ENCODE results near the gene GALNS.

The GALNS gene

GRCh38 chr16:88815227-88815626 is 41.5 kb downstream of the GALNS start:
- H3K9me3 ChIP-seq: peaks cover 4% of the 10 kb centered on the region; the same call in 1 of the 2 replicates
- peaks cover 22% of the 10 kb centered on the region for H4K20me1 ChIP-seq
- H3K27me3 ChIP-seq: no peaks in the 10 kb centered on the region
- peaks cover 30% of the 10 kb centered on the region for H3K4me1 ChIP-seq
- peaks cover 19% of the 10 kb centered on the region for H3K36me3 ChIP-seq
- H3K4me3 ChIP-seq: no peak overlapping the region
- H3K4me2 ChIP-seq: no peak overlapping the region
- no peak overlapping the region for H3K27ac ChIP-seq
- no peak overlapping the region for H3K9ac ChIP-seq
- no peak for TF ChIP-seq Cebpa-rat (IDR thresholded peaks at IDR 0.05)

GRCh38 chr16:88814144-88814502 is 42.6 kb downstream of the GALNS start:
- Histone ChIP-seq H4K20me1 (peaks cover 33% of the 10 kb centered on the region), H3K27me3 (no peaks in the 10 kb centered on the region), H3K36me3 (peaks cover 27% of the 10 kb centered on the region), H3K9me3 (peaks cover 4% of the 10 kb centered on the region; the same call in 1 of the 2 replicates), H3K27ac (no peak overlapping the region), H3K4me3 (no peak overlapping the region), H3K9ac (0 out of 2 replicates have a peak overlapping the region, but pooled peaks have one; percentile 38), H3K4me1 (peaks cover 41% of the 10 kb centered on the region), H3K4me2 (no peak overlapping the region)
- no peak for TF ChIP-seq Cebpa-rat (IDR thresholded peaks at IDR 0.05)

GRCh38 chr16:88813269-88814143 is 43.2 kb downstream of the GALNS start:
- Histone ChIP-seq H3K27ac (no peak overlapping the region), H3K27me3 (no peaks in the 10 kb centered on the region), H3K4me1 (peaks cover 45% of the 10 kb centered on the region), H3K9me3 (peaks cover 4% of the 10 kb centered on the region; the same call in 1 of the 2 replicates), H3K36me3 (peaks cover 30% of the 10 kb centered on the region), H3K4me3 (no peak overlapping the region), H3K4me2 (peak overlapping the region; percentile 89; the same call in 1 of the 2 replicates), H3K9ac (0 out of 2 replicates have a peak overlapping the region, but pooled peaks have one; percentile 38), H4K20me1 (peaks cover 39% of the 10 kb centered on the region)
- no peak for TF ChIP-seq Cebpa-rat (IDR thresholded peaks at IDR 0.05)

- H3K4me3 ChIP-seq: peak overlapping the region; percentile 72
- peak overlapping the region; percentile 97 for H3K9ac ChIP-seq
Observed at GRCh38 chr16:88812513-88813268, 44.1 kb downstream of the GALNS start.

GRCh38 chr16:88811769-88812512 is 44.8 kb downstream of the GALNS start, which contains the start of gene APRT:
Gene APRT (minus strand): TSS chr16:88811928. CDS start chr16:88811899, 29 bp downstream.
- peaks cover 59% of the 10 kb centered on the region for H3K4me1 ChIP-seq
- H4K20me1 ChIP-seq: peaks cover 55% of the 10 kb centered on the region

More at GRCh38 chr16:88812513-88813268, 44.1 kb downstream of the GALNS start:
- peak; percentile 63 for TF ChIP-seq Cebpa-rat (IDR thresholded peaks at IDR 0.05)
- Histone ChIP-seq H3K9me3 (peaks cover 4% of the 10 kb centered on the region; the same call in 1 of the 2 replicates), H3K36me3 (peaks cover 33% of the 10 kb centered on the region), H3K27me3 (no peaks in the 10 kb centered on the region), H3K4me1 (peaks cover 52% of the 10 kb centered on the region), H3K4me2 (peak overlapping the region; percentile 89), H3K27ac (peak overlapping the region; percentile 99), H4K20me1 (peaks cover 47% of the 10 kb centered on the region)

GRCh38 chr16:88810912-88811768 is 45.6 kb downstream of the GALNS start:
- Histone ChIP-seq H3K9me3 (peaks cover 4% of the 10 kb centered on the region; the same call in 1 of the 2 replicates), H3K9ac (peak overlapping the region; percentile 97), H3K4me3 (peak overlapping the region; percentile 72), H3K27ac (peak overlapping the region; percentile 99), H4K20me1 (peaks cover 63% of the 10 kb centered on the region), H3K4me2 (peak overlapping the region; percentile 89), H3K36me3 (peaks cover 42% of the 10 kb centered on the region), H3K27me3 (no peaks in the 10 kb centered on the region), H3K4me1 (peaks cover 61% of the 10 kb centered on the region)
- TF ChIP-seq Cebpa-rat (IDR thresholded peaks at IDR 0.05): no peak

More at GRCh38 chr16:88811769-88812512, 44.8 kb downstream of the GALNS start, which contains the start of gene APRT:
- Histone ChIP-seq H3K27ac (peak within 1 kb of the TSS; percentile 99), H3K4me3 (peak within 1 kb of the TSS; percentile 72), H3K9me3 (peaks cover 4% of the 10 kb centered on the region; the same call in 1 of the 2 replicates), H3K36me3 (peaks cover 34% of the 10 kb centered on the region), H3K4me2 (peak within 1 kb of the TSS; percentile 89), H3K9ac (peak within 1 kb of the TSS; percentile 97), H3K27me3 (no peaks in the 10 kb centered on the region)
- TF ChIP-seq Cebpa-rat (IDR thresholded peaks at IDR 0.05): no peak

GRCh38 chr16:88810166-88810911 is 46.4 kb downstream of the GALNS start:
- Histone ChIP-seq H3K9ac (peak overlapping the region; percentile 97), H3K4me1 (peaks cover 61% of the 10 kb centered on the region), H3K27me3 (no peaks in the 10 kb centered on the region), H4K20me1 (peaks cover 63% of the 10 kb centered on the region), H3K4me3 (peak overlapping the region; percentile 72), H3K4me2 (peak overlapping the region; percentile 89), H3K9me3 (peaks cover 4% of the 10 kb centered on the region; the same call in 1 of the 2 replicates), H3K27ac (peak overlapping the region; percentile 99), H3K36me3 (peaks cover 50% of the 10 kb centered on the region)
- TF ChIP-seq Cebpa-rat (IDR thresholded peaks at IDR 0.05): no peak

Data from BLaER1 (cell line).